HG03457 (cell line): Measurements from ENCODE around the gene DISP3.

Experiments
- ATAC-seq: cut with Tn5 transposase; IDR thresholded peaks from one replicate; pipeline ENCODE4 v1.9.1; 2021; ENCODE audit warnings: moderate number of reproducible peaks; ENCODE audit not compliant: unreplicated experiment

The DISP3 gene

GRCh38 chr1:11478571-11479374, at the start of gene DISP3:
TSS of gene DISP3 (plus strand) at chr1:11479155. CDS start at chr1:11500993, 21,838 bp downstream.
- no peak for ATAC-seq

- ATAC-seq: no peak
Measured at GRCh38 chr1:11429226-11429625, 49.7 kb upstream of the DISP3 start.

GRCh38 chr1:11429935-11430334, 49.0 kb upstream of the DISP3 start:
- ATAC-seq: no peak

- ATAC-seq: no peak
Measured at GRCh38 chr1:11431941-11432507, 46.9 kb upstream of the DISP3 start.

- no peak for ATAC-seq
Measured at GRCh38 chr1:11432526-11432925, 46.4 kb upstream of the DISP3 start.

- no peak for ATAC-seq
Measured at GRCh38 chr1:11434501-11434900, 44.5 kb upstream of the DISP3 start.

- no peak for ATAC-seq
Measured at GRCh38 chr1:11434926-11435325, 44.0 kb upstream of the DISP3 start.

- ATAC-seq: no peak
Measured at GRCh38 chr1:11438996-11439395, 40.0 kb upstream of the DISP3 start.

GRCh38 chr1:11441211-11441952, 37.6 kb upstream of the DISP3 start:
- no peak for ATAC-seq

- no peak for ATAC-seq
Measured at GRCh38 chr1:11443043-11443442, 35.9 kb upstream of the DISP3 start.

GRCh38 chr1:11443961-11444658, 34.8 kb upstream of the DISP3 start:
- no peak for ATAC-seq

- no peak for ATAC-seq
Measured at GRCh38 chr1:11444907-11445306, 34.0 kb upstream of the DISP3 start.

GRCh38 chr1:11447903-11448302, 31.1 kb upstream of the DISP3 start:
- no peak for ATAC-seq

- ATAC-seq: no peak
Measured at GRCh38 chr1:11448373-11449099, 30.4 kb upstream of the DISP3 start.

GRCh38 chr1:11449100-11449403, 29.9 kb upstream of the DISP3 start:
- ATAC-seq: no peak

- no peak for ATAC-seq
Measured at GRCh38 chr1:11450310-11450709, 28.6 kb upstream of the DISP3 start.

- no peak for ATAC-seq
Measured at GRCh38 chr1:11453742-11454491, 25.0 kb upstream of the DISP3 start.

- no peak for ATAC-seq
Measured at GRCh38 chr1:11455967-11456570, 22.9 kb upstream of the DISP3 start.

GRCh38 chr1:11456965-11457364, 22.0 kb upstream of the DISP3 start:
- no peak for ATAC-seq

GRCh38 chr1:11458811-11459275, 20.1 kb upstream of the DISP3 start:
- ATAC-seq: no peak
